Fibroblast of upper back skin (primary cell): ENCODE results near the gene ADGRA3.
A peak's percentile ranks its signal among the peaks of the same experiment; 100 is the strongest.

ENCODE experiments used
- DNase-seq: peaks from one replicate; pipeline ENCODE4 v3.0.0-alpha.2; 2013

ADGRA3 gene

GRCh38 chr4:22510750-22511149 is 5.1 kb downstream of the ADGRA3 start:
- DNase-seq = no peak

DNA sequence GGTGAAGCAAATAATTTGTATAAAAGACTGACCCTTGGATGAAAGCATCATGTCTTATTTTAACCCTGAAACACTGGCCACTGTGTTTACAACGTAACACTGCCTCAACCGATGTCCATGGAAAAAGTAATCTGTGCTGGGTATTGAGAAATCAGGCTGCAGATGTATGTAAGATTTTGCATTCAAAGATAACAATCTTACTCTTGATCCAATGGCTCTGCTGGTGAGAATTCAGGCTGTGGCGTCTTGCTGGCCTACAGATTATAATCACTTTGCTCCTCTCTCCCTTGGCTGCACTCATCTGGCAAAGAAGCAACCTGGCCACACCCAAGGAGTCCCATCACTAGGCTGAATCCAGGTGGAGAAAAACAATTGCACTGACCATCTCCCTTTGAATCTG is 7.5 kb downstream of the ADGRA3 start:
- no peak for DNase-seq

GRCh38 chr4:22504922-22505321 is 10.9 kb downstream of the ADGRA3 start:
- DNase-seq = no peak

DNA sequence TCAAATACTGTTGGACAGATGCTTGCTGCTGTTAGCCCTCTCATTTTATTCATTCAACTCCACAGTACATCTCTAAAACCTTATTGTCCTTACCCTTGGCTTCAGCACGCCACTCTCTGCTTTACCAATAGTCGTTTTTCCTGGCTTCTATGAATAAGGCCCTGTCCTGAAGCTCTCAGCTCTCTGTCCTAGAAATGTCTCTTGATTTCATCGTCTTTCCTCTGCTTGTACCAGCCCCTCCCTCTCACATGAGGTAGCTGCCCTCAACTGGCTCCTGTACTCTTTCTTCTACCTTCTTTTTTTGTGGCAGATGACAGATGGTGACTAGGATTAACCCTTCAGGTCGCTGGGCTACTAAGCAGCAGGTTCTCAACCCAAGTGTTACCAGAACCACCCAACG is 11.4 kb downstream of the ADGRA3 start:
- DNase-seq = no peak

GRCh38 chr4:22502895-22503814 is 12.7 kb downstream of the ADGRA3 start:
- no peak for DNase-seq

- no peak for DNase-seq
Measured at GRCh38 chr4:22501715-22502095, 14.2 kb downstream of the ADGRA3 start.

DNA sequence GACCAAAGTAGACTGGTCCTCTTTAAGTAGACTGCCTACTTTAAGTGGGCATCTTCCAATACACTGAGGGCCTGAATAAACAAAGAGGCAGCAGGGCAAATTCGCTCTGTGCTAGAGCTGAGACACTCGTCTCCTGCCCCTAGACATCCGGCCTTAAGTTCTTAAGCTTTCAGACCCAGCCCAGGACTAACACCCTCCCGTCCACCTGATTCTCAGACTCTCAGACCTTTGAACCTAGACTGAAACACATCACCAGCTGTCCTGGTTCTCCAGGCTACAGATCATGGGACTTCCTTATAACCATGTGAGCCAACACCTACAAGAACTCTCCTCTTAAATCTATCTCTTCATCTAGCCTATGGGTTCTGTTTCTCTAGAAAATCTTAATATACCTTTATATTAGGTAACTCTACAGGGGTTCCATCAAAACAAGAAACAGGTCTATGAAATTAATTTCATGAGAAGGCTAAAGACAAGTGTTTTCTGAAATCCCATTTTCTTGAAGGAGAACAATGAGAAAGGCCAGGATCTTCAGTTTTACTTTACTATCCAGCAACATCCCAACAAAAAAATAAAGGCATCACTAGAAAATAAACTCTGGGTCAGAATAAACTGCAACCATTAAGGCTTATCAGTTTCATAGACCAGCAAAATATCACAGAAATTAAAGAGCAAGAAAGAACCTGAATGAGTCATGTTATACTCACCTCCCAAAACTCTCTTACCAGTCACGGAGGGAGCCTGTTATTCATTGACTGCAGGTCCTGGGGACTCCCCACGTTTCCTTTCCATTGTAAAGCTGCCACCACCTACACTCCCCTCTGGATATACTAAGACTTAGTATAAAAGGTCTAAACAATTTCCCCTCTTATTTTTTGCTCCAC is 14.8 kb downstream of the ADGRA3 start:
- peak; percentile 56 for DNase-seq

GRCh38 chr4:22500128-22500611 is 15.7 kb downstream of the ADGRA3 start:
- no peak for DNase-seq

GRCh38 chr4:22498866-22499265 is 17.0 kb downstream of the ADGRA3 start:
- no peak for DNase-seq

DNA sequence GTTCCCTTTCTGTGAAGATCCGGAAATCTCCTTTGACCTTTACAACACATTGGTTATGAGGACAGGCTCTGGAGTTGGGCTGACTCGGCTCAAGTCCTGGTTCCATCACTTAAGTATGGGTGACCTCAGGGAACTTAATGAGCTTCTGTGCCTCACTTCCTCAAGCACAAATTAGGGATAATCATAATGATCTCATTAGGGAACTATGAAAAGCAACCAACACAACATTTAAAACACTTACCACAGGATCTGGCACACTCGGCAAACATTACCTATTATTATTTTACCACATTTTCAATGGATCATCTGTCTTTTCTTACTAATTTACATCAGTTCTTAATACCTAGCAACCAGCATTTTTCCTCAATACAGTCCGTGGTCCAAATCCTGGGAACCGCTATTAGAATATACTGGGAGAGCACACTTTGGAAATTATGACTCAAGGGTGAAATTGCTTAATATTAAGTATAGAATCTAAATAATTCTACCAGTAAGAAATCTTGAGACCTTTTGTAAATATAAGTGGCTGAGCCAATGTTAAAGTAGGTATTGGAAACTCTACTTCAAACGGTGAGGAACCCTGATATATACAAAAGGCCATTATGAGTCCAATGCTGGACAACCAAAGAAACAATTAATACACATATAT is 19.6 kb downstream of the ADGRA3 start:
- DNase-seq = no peak

DNA sequence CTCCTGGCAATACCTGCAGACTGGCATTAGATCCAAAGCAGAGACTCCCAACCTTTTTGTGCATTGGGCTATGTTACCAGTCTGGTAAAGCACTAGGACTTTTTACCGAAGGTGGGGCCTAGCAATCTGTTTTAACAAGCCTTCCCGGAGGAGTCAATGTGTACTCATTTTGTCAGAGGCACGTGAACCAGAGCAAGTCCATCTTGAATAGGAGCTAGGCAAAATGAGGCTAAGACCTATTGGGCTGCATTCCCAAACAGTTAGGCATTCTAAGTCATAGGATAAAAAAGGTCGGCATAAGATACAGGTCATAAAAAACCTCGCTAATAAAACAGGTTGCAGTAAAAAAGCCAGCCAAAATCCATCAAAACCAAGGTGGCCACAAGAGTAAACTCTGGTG is 22.3 kb downstream of the ADGRA3 start:
- no peak for DNase-seq

DNA sequence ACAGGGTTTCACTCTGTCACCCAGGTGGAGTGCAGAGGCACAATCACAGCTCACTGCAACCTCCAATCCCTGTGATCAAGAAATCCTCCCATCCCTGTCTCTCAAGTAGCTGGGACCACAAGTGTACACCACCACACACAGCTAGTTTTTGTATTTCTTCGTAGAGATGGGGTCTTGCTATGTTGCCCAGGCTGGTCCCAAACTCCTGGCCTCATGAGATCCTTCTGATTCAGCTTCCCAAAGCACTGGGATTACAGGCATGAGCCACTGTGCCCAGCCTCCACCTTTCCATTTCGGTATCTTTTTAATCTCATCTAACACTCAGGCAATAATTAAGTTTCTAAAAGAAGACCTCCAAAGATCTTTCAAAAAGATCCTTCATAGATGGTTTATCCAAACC is 22.9 kb downstream of the ADGRA3 start:
- DNase-seq = no peak

- no peak for DNase-seq
Measured at GRCh38 chr4:22491939-22492338, 23.9 kb downstream of the ADGRA3 start.

GRCh38 chr4:22490718-22491315 is 25.0 kb downstream of the ADGRA3 start:
- no peak for DNase-seq

- DNase-seq = no peak
Measured at GRCh38 chr4:22488106-22488505, 27.8 kb downstream of the ADGRA3 start.

DNA sequence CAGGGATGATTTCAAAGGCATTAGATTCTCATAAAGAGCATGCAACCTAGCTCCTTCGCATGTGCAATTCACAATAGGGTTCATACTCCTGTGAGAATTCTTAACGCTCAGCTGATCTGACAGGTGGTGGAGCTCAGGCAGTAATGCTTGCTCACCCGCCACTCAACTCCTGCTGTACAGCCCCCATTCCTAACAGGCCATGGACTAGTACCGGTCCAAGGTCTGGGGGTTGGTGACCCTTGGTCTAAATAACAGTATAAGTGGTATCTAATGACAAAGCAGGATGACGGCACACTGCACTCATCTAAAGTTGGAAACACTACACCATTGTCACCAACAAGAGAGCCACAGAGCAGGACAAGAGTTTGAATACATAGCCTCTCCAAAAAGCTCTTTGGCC is 28.5 kb downstream of the ADGRA3 start:
- no peak for DNase-seq

GRCh38 chr4:22486276-22486675 is 29.6 kb downstream of the ADGRA3 start:
- DNase-seq = no peak

GRCh38 chr4:22485737-22486136 is 30.1 kb downstream of the ADGRA3 start:
- peak; percentile 92 for DNase-seq

DNA sequence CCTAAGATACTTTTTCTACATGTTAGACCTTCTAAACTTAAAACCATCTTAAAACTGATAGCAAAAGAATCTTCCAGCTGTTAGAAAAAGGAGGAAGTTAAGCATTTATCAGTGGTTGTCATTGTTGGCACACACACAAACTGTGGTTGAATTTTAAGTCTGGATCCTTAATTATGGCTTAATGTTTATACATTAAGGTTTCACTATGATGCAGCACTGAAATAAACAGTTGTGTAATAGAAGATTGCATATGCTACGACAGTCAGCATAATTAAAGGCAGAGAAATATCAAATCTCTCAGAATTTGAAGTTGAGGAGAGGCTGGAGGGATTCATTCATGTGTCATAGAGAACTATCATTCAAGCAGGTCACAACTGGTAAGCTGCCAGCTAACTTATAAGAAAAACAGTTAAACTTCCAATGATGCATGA is 32.3 kb downstream of the ADGRA3 start:
- DNase-seq = peak; percentile 90

DNA sequence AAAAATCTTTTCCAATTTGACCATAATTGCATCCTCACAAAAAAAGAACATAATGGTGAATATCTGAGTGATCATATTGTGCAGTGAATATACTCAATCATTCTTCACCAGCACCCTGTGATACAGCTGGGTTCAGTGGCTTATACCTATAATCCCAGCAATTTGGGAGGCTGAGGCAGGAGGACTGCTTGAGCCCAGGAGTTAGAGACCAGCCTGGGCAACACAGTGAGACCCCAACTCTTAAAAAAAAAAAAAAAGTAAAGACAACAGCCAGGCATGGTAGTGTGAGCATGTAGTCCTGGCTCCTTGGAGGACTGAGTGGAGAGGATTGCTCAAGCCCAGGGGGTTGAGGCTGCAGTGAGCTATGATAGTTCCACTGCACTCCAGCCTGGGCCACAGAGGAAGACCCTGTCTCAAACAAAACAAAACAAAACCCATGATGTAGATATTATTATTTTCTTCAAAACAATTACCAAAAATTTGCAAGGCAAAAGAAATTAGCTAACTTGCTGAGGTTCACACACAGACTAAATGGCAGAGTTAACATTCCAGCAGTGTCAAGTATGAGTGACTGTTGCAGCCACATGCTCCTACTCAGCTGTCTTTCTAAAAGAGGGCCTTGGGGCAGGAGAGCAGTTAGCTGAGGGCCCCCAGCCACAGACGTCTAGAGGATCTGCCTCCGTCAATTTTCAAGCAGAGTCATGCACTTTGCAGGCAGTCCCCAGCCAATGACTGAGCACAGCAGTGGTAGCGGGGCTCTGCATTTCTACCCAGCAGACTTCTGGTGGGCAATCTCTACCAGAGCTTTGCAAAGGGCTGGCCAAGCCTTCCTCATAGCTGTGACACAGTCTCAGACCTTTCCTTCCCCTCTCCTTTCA is 33.4 kb downstream of the ADGRA3 start:
- DNase-seq = no peak

GRCh38 chr4:22480675-22481327 is 35.1 kb downstream of the ADGRA3 start:
- DNase-seq = no peak
